ENCODE measurements around the gene ACOT7.

ACOT7 gene

DNA sequence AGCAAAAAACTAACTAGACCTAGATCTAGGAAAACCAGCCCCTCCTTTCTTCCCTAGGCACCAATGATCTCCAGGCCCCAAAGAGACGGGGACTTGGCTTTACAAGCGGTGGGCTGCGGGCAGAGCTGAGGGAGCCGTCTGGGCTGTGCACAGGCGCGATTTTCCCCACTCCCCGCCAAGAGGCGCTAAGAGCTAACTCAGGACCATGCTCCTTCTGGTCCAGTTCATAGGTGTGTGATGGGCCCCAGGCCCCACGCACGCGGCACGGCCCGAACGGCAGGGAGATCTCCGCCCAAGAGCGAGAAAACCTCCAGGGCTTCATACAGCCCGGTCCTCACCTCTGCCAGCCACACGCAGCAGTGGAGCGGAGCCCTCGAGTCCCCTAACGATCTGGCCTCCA, 125.2 kb downstream of the ACOT7 start:
- no peak for DNase-seq (ENCODE audit: low spot score)

DNA sequence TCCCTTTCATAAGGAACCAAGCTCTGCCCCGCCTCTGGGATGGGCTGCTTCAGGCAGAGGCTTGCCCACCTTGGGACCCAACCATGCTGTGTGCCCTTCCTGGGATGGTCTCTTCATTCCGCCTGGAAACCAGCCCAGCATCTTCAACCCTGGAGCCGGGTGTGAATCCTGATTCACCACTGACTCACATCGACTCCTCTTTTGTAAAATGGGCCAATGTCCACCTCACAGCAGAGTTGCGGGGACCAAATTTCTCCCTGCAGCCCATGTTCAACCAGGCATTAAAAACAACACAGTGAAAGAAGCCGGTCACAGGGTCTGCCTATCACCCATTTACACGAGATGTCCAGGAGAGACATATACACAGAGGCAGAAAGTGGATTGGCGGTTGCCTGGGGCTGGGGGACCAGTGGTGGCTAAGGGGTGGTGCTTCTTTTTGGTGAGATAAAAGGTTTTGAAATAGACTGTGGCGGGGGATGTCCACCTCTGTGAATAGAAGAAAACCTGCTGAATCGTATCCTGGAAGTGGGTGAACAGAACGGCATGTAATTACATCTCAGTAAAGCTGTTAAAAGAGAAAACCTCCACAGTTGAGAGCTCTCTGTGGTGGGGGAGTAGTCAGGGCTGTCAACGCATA, 125.8 kb downstream of the ACOT7 start:
- DNase-seq (ENCODE audit: low spot score), result no peak

- no peak for DNase-seq (ENCODE audit: low spot score)
Measured at GRCh38 chr1:6266641-6267040, 126.9 kb downstream of the ACOT7 start.

DNA sequence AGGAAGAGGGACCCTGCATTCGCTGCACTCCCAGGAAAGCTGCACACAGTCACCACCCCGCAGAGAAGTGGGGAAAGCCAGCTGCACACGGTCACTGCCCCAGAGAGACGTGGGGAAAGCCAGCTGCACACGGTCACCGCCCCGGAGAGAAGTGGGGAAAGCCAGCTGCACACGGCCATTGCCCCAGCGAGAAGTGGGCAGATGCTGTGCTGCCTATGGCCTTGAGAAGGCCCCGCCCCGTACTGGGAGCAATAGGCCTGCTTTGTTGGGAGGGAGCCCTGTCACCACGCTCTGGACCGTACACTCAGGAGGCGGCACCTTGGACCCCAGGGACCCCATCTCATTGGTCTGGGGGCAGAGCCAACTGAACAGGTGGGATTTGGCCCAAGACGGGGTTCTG, 128.4 kb downstream of the ACOT7 start:
- DNase-seq (ENCODE audit: low spot score), result no peak

DNA sequence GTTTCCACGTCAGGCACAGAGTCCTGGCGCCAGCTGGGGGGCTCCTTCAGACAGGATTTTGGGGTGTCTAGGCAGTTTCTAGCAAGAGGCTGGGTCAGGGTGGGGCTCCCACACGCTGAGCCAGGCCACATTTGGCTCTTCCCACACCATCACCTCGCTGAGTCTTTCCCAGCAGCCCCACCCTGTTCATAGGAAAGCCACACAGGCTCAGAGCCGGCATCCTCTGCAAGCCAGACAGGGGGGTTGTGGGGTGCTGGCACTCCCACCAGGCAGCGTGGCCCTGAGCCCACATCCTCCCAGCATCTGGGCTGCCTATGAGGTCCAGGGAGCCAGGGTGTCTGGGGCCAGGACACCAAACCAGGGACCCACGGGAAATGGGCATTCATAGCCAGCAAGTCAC, 129.9 kb downstream of the ACOT7 start:
- no peak for DNase-seq (ENCODE audit: low spot score)

- DNase-seq (ENCODE audit: low spot score), result no peak
Measured at GRCh38 chr1:6262555-6263420, 130.8 kb downstream of the ACOT7 start.

DNA sequence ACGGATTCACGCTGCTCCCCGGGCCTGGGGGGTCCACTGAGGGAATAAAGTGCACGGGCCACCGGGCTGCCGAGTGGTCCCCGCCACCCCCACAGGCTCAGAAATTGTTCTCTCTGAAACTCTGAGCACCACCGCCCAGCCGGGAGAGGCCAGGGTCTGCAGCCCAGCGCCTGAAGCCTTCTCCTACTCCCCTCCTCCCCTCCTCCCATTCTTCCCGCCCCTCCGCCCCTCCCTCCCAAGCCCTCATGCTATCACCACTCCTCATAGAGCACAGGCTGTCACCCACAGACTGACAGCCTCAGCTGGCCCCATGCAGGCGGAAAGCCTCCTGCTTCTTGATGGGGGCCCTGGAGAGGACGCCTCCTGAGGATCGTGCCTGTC, 132.0 kb downstream of the ACOT7 start:
- no peak for DNase-seq (ENCODE audit: low spot score)

DNA sequence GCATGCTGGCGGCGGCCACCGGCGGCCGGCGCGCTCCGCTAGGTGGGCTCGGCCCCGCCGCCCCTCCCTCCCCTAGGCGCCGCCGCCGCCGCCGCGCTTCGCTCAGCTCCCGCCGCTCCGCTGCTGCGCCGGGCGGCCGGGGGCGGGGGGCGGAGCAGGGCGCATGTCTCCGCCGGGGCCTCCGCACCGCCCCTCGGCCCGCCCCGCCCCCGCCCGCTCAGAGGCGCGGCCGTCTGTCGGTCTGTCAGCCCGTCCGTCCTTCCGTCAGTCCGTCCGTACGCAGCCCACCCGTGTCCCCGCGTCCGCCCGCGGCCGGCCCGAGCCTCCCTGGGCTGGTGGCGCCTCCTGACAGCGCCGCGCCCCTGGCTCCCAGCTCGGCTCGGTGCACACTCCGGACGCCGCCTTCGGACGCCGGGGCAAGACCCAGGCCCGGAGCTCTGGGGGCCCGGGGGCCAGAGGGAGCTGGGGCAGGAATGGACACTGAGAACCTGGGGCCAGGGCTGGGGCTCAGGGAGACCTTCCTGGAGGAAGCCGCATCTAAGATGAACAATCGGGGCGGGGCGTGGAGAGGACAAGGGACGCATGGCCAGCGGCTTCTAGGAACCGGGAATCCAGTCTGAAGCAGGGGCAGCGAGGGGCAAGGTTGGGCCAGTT, 132.5 kb downstream of the ACOT7 start, which contains the start of gene GPR153:
Gene GPR153, minus strand, starts transcription at position 138 of the 654 bp plus-strand sequence. CDS start 6,193 bp downstream, outside the sequence.
- DNase-seq (ENCODE audit: low spot score), result peak; percentile 27

DNA sequence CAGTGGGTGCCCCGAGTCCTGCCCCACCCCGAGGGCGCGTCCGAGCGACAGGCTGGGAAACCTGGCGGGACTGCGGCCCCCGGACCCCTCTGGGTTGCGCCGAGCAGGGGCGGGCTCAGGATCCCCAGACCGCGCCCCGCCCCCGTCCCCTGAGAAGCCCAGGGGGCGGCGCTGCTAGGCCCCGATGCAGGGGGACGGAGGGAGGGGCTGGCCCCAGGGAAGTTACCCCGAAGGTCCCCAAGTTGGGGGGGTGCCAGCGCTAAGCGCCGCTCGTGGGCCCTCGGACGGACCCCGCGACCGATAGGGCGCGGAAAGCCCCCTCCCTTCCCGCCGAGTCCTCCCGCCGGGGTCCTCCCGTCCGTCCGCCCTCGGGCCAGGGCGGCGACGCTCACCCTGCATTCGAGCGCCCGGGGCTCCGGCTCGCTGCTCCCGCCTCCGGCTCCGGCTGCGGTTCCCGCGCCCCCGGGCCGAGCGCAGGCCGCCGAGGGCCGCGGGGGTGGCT, 133.1 kb downstream of the ACOT7 start:
- DNase-seq (ENCODE audit: low spot score), result no peak

DNA sequence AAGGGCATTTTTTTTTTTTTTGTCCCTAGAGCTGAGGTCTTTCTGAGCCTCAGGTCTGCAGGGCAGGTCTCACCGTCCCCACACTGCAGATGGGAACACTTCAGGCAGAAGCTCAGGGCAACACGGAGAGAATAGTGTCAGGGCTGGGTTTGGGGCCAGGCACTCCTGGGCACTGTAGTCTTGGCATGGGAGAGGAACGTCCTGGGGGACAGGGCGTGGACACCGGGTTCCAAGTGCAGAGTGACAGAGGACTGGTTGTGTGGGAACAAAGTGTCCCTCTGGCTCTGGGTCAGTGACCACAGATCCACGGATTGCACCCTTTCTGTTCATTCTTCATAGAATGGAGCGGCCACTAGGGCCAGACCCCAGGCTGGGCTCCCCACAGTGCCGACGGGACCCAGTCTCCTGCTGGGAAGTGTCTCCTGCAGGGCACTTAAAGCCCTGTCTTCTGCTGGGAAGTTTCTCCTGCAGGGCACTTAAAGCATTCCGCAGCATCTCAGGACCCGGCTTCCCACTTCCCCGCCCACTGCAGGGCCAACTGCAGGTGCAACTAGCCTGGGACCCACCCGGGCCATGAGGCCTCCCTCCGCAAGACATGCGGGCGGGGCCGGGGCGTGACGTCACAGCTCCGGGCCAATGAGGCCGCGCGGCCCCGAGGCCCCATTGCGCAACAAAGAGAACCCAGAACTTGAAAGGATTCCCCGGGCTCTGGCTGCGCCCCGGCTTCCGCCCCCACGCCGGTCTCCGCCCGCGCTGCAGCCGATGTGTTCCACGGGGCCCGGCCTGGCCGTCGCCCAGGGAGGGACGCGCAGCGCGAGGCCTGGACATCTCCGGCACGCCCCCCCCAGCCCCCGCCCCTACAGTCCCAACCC, 133.8 kb downstream of the ACOT7 start:
- peak; percentile 72 for DNase-seq (ENCODE audit: low spot score)

GRCh38 chr1:6258675-6259074, 134.9 kb downstream of the ACOT7 start:
- DNase-seq (ENCODE audit: low spot score), result no peak

DNA sequence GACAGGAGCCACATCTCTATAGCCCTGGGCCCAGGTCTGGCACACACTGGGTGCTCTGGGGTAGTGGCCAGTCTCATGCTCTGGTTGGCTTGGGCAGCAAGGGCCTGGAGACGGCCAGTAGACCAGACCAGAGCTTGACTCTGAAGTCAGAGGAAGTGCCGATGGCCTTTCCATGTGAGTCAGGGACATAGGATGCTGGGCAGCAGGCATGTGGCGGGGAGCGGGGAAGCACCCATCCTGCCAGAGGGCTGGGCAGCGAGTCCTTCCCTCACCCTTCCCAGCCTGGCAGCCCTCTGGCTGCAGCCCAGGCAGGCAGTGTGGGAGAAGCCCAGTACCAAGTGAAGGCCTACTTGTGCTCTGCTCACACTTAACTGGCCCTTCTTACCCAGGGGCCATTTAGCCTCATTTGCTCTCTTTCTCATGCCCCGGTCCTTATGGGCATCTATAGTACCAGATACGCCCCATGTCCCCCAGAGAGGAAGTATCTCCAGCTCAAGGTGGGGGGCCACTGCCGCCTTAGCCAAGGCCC, 136.0 kb downstream of the ACOT7 start:
- DNase-seq (ENCODE audit: low spot score), result no peak

DNA sequence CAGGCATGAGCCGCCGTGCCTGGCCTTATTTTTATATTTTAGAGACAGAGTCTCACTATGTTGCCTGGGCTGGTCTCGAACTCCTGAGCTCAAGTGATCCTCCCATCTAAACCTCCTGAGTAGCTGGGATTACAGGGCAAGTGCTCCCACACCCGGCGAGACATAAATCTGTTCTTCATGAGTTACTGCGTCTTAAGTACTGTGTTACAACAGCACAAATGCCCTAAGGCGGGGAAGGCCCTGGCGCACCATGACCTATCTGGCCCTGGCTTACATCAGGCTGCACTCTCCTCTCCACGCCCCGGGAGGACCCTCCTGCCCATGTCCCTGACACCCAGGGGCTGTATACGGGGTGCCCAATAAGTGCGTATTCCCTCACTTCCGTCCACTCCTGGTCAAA, 136.9 kb downstream of the ACOT7 start:
- no peak for DNase-seq (ENCODE audit: low spot score)

DNA sequence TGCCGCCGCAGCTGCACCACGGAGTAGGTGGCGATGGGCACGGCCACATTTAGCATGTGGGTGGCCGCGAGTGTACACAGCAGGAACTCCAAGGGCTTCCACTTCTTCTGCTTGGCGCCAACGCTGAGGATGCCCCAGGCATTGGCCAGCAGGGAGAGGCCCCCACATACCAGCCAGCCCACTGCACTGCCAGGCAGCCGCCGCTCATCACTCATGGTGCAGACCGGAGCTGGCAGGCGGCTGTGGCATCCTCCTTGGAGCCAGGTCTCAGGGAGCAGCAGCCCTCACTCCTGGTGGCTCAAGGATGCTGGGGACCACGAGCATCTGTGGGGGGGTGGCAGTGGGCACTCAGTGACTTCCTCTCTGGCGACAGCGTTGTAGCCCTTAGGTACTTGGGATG, 138.9 kb downstream of the ACOT7 start:
- no peak for DNase-seq (ENCODE audit: low spot score)

DNA sequence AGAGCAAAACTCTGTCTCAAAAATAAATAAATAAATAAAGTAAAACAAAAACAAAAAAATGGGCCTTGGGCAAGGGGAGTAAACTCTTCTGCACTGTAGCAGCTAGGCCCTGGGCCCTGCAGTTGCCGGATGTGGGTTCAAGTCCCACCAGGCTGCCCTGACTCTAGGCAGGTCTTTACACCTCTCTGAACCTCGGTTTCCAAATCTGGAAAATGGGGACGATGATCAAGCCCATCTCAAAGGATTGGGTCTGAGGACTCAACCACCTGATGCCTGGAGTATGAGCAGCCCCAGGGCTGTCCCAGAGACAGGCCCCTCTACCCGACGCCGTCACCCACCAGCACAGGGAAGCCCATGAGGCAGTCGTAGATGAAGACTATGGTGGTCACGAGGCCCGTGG, 140.2 kb downstream of the ACOT7 start:
- no peak for DNase-seq (ENCODE audit: low spot score)

DNA sequence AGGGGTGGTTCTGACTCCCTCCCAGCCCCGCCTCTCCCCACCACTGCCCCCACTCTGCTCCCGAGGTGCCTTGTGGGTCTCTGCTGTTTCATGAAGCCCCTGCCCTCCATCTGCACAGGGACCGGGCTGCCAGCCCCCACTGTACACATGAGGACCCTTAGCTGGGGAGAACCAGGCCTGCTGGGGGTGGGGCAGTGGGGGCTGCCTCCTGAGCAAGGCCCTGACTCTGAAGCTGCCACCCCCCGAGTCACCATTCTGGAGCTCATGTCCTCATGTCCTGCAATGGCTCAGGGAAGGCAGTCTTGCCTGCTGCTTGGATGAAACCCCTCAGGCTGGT, 141.2 kb downstream of the ACOT7 start:
- no peak for DNase-seq (ENCODE audit: low spot score)

GRCh38 chr1:6251681-6252373, 141.7 kb downstream of the ACOT7 start:
- DNase-seq (ENCODE audit: low spot score), result no peak

DNA sequence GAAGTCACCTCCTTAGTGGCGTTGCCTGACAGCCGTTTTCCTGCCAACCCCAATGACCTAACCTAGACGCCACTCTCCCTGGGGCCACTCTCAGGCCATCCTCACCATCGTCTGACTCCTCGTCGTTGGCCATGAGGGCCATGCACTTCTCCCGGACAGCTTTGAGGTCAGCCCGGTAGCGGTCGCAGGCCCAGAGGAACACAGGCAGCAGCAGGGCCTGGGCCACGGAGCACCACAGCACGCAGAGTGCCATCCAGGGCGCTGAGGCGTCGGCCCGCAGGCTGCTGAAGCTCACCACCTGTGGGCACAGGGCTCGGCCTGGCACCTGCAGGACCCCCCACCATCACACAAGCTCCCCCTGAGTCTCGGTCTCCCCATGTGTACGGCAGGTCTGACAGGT, 142.3 kb downstream of the ACOT7 start:
- no peak for DNase-seq (ENCODE audit: low spot score)

DNA sequence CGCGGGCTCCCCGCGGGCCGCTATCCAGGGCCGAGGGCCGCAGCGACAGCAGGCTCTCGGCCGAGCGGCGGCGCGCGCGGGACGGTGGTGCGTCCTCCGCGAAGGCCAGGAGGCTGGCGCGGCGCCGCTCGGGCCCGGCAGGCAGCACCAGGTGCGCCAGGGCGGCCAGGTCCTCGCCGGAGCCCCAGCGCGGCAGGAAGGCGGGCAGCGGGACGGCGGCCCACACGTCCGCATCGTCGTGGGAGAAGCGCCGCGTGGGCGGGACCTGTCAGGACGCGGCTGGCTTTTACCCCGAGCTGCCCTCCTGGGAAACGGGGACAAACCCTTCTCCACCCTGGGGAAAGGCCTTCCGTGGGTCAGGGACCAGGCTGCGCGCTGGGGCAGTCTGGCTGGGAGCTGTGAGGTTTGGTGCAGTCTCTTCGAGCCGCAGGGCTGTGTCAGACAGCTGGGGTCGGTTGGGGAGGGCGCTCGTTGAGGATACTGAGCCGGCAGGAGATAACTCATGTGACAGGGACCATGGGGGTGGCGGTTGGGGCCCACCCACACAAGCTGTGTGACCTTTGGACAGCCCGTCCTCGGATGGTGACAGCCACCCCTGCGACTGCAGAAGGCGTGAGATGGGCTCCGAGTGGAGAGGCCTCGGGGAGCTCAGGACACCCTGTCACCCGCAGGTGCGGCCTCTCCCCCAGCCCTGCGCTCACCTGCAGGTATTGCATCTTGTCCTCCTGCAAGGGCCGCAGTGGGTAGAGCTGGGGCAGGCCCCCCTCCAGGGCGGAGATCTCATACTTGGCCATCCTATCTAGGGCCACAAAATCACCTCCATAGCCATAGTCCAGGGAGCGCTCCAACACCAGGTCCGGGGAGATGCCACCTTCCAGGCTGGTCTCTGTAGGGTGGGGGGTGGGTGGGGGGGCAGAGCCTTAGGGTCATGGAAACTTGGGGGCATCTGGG, 143.6 kb downstream of the ACOT7 start:
- no peak for DNase-seq (ENCODE audit: low spot score)

All from CD4-positive, alpha-beta T cell treated with Interleukin-2 at 100 ng/mL for 4 hours (primary cell).